T-cell (primary cell): ENCODE measurements around the gene TSPAN14. TPM values are rescaled to one million over a fixed set of nuclear protein-coding genes. Genes with fewer than 3 reads are reported as not detected.
A peak's percentile ranks its signal among the peaks of the same experiment; 100 is the strongest.

Experiments
- ATAC-seq, 4 experiments: fragments of 200-7000 bp in 3 of 4; fragments of 150-1000 bp in 1 of 4; cut with Tn5 transposase; replicated peaks in 1 of 4; 1 replicate in 3 of 4; 2 replicates in 1 of 4; pipeline ENCODE4 v1.10.0; 2021; ENCODE audit warnings: moderate library complexity in 3 of 4, mild to moderate bottlenecking in 2 of 4, moderate number of reproducible peaks in 1 of 4
- CTCF ChIA-PET, 2 donors: fragments of 300-600 bp; sonication (Branson Sonifier 250); formaldehyde crosslinking; loops; one replicate each; lab custom pipeline; 2022; ENCODE audit warnings: antibody characterized with exemption in 2 of 2; lab: Charles Lee
- POLR2A ChIA-PET, 2 donors: fragments of 300-600 bp; sonication (Branson Sonifier 250); formaldehyde crosslinking; loops; one replicate each; lab custom pipeline; 2022; ENCODE audit warnings: antibody characterized with exemption in 2 of 2; lab: Charles Lee
- DNase-seq, 35 experiments: peaks; one replicate each; pipeline versions ENCODE4 v3.0.0 to v3.0.0-alpha.2; 2013 to 2023
- H3K27ac ChIP-seq: one replicate; pipeline ENCODE4 v1.5.1; 2013; ENCODE audit warnings: low read length
- H3K27me3 ChIP-seq, 2 experiments: replicated peaks in 1 of 2; 1 replicate in 1 of 2; 2 replicates in 1 of 2; pipeline versions ENCODE4 v1.6.1 to v1.7.0; 2013; ENCODE audit warnings: low read length in 1 of 2, mixed read lengths in 1 of 2; ENCODE audit not compliant: control insufficient read depth in 2 of 2, insufficient read depth in 2 of 2; ENCODE audit errors: extremely low read depth in 1 of 2
- H3K36me3 ChIP-seq, 2 donors: 1 replicate in 1 of 2; 2 replicates in 1 of 2; pipeline versions ENCODE4 v1.6.1 to v1.7.0; 2013; ENCODE audit warnings: low read length in 1 of 2; ENCODE audit not compliant: control insufficient read depth in 2 of 2, insufficient read depth in 1 of 2; ENCODE audit errors: extremely low read depth in 1 of 2
- H3K4me1 ChIP-seq, 2 experiments: 1 replicate in 1 of 2; 2 replicates in 1 of 2; pipeline versions ENCODE4 v1.6.1 to v1.7.0; 2013; ENCODE audit warnings: low read length in 2 of 2, mixed read lengths in 1 of 2; ENCODE audit not compliant: insufficient read depth in 2 of 2, control insufficient read depth in 1 of 2; ENCODE audit errors: extremely low read depth in 1 of 2
- H3K4me3 ChIP-seq, 2 donors: 1 replicate in 1 of 2; 2 replicates in 1 of 2; pipeline versions ENCODE4 v1.5.1 to v1.7.0; 2013; ENCODE audit warnings: mild to moderate bottlenecking in 2 of 2, low read length in 1 of 2, moderate library complexity in 1 of 2; ENCODE audit not compliant: control insufficient read depth in 1 of 2; ENCODE audit errors: extremely low read depth in 1 of 2
- H3K9me3 ChIP-seq: 2 replicates; pipeline ENCODE4 v1.7.0; 2013
- H3K27ac Mint-ChIP-seq, 2 donors: one replicate each; pipeline ENCODE4 v1.8.0; 2020 to 2021; ENCODE audit warnings: mild to moderate bottlenecking in 2 of 2, mixed read lengths in 2 of 2
- H3K27me3 Mint-ChIP-seq, 2 donors: one replicate each; pipeline ENCODE4 v1.8.0; 2021 to 2022; ENCODE audit warnings: mixed read lengths in 2 of 2
- H3K36me3 Mint-ChIP-seq: one replicate; pipeline ENCODE4 v1.8.0; 2021; ENCODE audit warnings: mixed read lengths
- H3K4me1 Mint-ChIP-seq, 3 donors: one replicate each; pipeline ENCODE4 v1.8.0; 2020 to 2022; ENCODE audit warnings: mixed read lengths in 3 of 3, mild to moderate bottlenecking in 1 of 3
- H3K4me3 Mint-ChIP-seq, 3 donors: one replicate each; pipeline ENCODE4 v1.8.0; 2020 to 2022; ENCODE audit warnings: mild to moderate bottlenecking in 3 of 3, mixed read lengths in 3 of 3, moderate library complexity in 3 of 3
- H3K9me3 Mint-ChIP-seq, 3 donors: one replicate each; pipeline ENCODE4 v1.8.0; 2020 to 2022; ENCODE audit warnings: mixed read lengths in 3 of 3
- WGBS: methylation state at CpG from one replicate; pipeline ENCODE4 v1.1.5; 2013; ENCODE audit warnings: missing lambda C conversion rate; ENCODE audit not compliant: insufficient coverage; 5-methylcytosine and 5-hydroxymethylcytosine counted together
- total RNA-seq, 35 experiments: library from RNA in 6 of 35; stranded (reverse) in 6 of 35; fragments of 120-200 nt in 1 of 35; gene quantifications; one replicate each; pipeline versions ENCODE4 v1.2.1 to v1.2.4 and lab custom pipeline; 2013 to 2026

The TSPAN14 gene
- total RNA-seq, 5 donors from 2014 or later (not counting 1 experiment from before 2014, with no cell fraction given) = 130 to 204 (median 194) TPM

- no peak overlapping the region for H3K4me3 ChIP-seq
- peak overlapping the region; percentile 17 to 71 (median 34) for H3K4me3 Mint-ChIP-seq
- H3K9me3 Mint-ChIP-seq = no peaks in the 10 kb centered on the region
- H3K4me1 ChIP-seq = peaks cover 54 to 70% of the 10 kb centered on the region in 2 experiments
- no peaks in the 10 kb centered on the region for H3K27me3 Mint-ChIP-seq
- CTCF ChIA-PET = interaction anchor here (0.6 kb wide), 2 partner anchors 20 to 29 kb away, joined by 3 read pairs; no protein-coding TSS in a partner anchor
- POLR2A ChIA-PET = no interaction called here
- peak overlapping the region; percentile 18 for H3K27ac ChIP-seq
- H3K36me3 ChIP-seq = peaks cover 4 to 7% of the 10 kb centered on the region in 2 donors
- WGBS = no CpG with 5 or more reads among the region's 2 CpGs
- no peaks in the 10 kb centered on the region for H3K36me3 Mint-ChIP-seq
- no peak for ATAC-seq
- DNase-seq = peak in 13 of 35 experiments; percentile 19 to 52 (median 37)
- peaks cover 72 to 79% (median 76%) of the 10 kb centered on the region in 3 donors for H3K4me1 Mint-ChIP-seq
- no peaks in the 10 kb centered on the region for H3K27me3 ChIP-seq
- H3K9me3 ChIP-seq = no peaks in the 10 kb centered on the region
- H3K27ac Mint-ChIP-seq = peak overlapping the region; percentile 93 to 95
Measured at GRCh38 chr10:80526218-80526617, 72.1 kb downstream of the TSPAN14 start.

- peaks cover 78 to 85% (median 79%) of the 10 kb centered on the region in 3 donors for H3K4me1 Mint-ChIP-seq
- 29% methylated on average over 5 of the region's 6 CpGs for WGBS
- no peaks in the 10 kb centered on the region for H3K27me3 ChIP-seq
- ATAC-seq (no peak), DNase-seq (no peak)
- H3K4me3 ChIP-seq = no peak overlapping the region
- H3K9me3 Mint-ChIP-seq = no peaks in the 10 kb centered on the region
- ChIA-PET CTCF (interaction anchor here in 1 of 2 donors (0.6 kb wide), 1 partner anchor 30 kb away, joined by 3 read pairs; no protein-coding TSS in a partner anchor), POLR2A (no interaction called here)
- no peaks in the 10 kb centered on the region for H3K9me3 ChIP-seq
- H3K27ac Mint-ChIP-seq = peak overlapping the region; percentile 93 to 95
- H3K4me3 Mint-ChIP-seq = peak overlapping the region; percentile 17 to 71 (median 34)
- peaks cover 59 to 73% of the 10 kb centered on the region in 2 experiments for H3K4me1 ChIP-seq
- no peaks in the 10 kb centered on the region for H3K27me3 Mint-ChIP-seq
- H3K36me3 Mint-ChIP-seq = no peaks in the 10 kb centered on the region
- peak overlapping the region; percentile 48 for H3K27ac ChIP-seq
- H3K36me3 ChIP-seq = peaks cover 4 to 6% of the 10 kb centered on the region in 2 donors
Measured at GRCh38 chr10:80526742-80527141, 72.6 kb downstream of the TSPAN14 start.

DNA sequence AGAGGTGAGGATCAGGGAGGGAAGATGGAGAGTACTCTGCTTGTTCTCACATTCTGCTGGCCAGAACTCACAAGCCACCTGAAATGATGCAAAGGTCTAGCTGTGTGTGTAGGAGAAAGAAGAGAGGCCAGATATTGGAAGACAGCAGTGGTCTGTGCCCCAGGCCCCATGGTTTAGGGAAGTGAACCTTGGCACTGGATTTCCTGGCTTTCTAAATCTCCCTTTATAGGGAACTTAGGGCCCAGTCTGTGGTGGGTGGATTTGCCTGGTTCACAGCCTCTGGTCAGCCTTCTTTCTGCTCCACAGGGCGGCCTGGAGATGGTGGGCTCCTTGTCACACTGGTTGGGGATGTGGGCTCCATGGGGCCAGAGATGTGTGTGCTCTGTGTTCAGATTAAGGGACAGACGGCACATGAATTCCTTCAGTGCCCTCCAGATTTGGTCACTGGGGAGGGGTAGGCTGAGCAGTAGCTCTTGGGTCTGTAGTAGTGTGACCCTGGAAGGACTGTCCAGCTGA lies 74.1 kb downstream of the TSPAN14 start:
- H3K4me3 Mint-ChIP-seq = peak overlapping the region in 1 of 3 donors; percentile 73
- no peaks in the 10 kb centered on the region for H3K9me3 ChIP-seq
- H3K27ac Mint-ChIP-seq = peak overlapping the region; percentile 95
- no peaks in the 10 kb centered on the region for H3K9me3 Mint-ChIP-seq
- H3K27me3 ChIP-seq = no peaks in the 10 kb centered on the region
- no peak overlapping the region for H3K4me3 ChIP-seq
- ChIA-PET CTCF (interaction anchor here in 1 of 2 donors (0.9 to 1.1 kb wide), 2 partner anchors 17 to 22 kb away, joined by 3 to 5 read pairs; no protein-coding TSS in a partner anchor), POLR2A (interaction anchor here (0.5 to 0.6 kb wide), 2 partner anchors 36 to 81 kb away, joined by 3 read pairs; no protein-coding TSS in a partner anchor)
- no peak for DNase-seq
- H3K4me1 Mint-ChIP-seq = peaks cover 87 to 90% (median 88%) of the 10 kb centered on the region in 3 donors
- no peaks in the 10 kb centered on the region for H3K36me3 Mint-ChIP-seq
- H3K27me3 Mint-ChIP-seq = no peaks in the 10 kb centered on the region
- 90% methylated on average over 2 of the region's 2 CpGs for WGBS
- H3K4me1 ChIP-seq = peaks cover 63 to 80% of the 10 kb centered on the region in 2 experiments
- H3K36me3 ChIP-seq = peaks cover 0 to 6% of the 10 kb centered on the region in 2 donors
- no peak overlapping the region for H3K27ac ChIP-seq
- ATAC-seq = no peak

DNA sequence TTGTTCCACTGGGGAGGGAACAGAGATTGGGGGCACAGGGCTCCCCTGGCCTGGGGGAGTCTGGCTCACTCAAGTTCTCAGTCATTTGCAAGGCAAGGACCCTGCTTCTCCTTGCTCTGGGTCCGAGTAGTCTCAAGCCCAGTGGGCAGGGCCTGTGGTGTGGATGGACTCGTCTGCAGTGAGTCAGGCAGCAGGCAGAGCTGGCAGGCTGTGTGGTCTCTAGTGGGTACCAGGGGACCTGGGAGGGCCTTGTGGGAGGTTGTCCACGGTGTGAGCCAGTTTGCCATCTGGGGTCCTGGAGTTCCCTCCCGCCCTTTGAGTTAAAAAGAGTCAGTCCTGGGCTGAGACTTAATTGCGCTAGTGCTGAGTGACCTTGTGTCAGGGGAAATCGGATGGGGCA lies 74.8 kb downstream of the TSPAN14 start:
- Mint-ChIP-seq H3K36me3 (no peaks in the 10 kb centered on the region), H3K27me3 (no peaks in the 10 kb centered on the region), H3K4me3 (peak overlapping the region in 2 of 3 donors; percentile 52 to 73), H3K27ac (peak overlapping the region; percentile 95), H3K4me1 (peaks cover 82 to 87% (median 83%) of the 10 kb centered on the region in 3 donors), H3K9me3 (no peaks in the 10 kb centered on the region)
- Histone ChIP-seq H3K4me3 (no peak overlapping the region), H3K4me1 (peaks cover 63 to 77% of the 10 kb centered on the region in 2 experiments), H3K36me3 (peaks cover 0 to 6% of the 10 kb centered on the region in 2 donors), H3K27me3 (no peaks in the 10 kb centered on the region), H3K27ac (peak overlapping the region; percentile 58), H3K9me3 (no peaks in the 10 kb centered on the region)
- DNase-seq (no peak), ATAC-seq (no peak)
- WGBS = 85% methylated on average over 4 of the region's 6 CpGs
- POLR2A ChIA-PET = no interaction called here
- CTCF ChIA-PET = no interaction called here

- DNase-seq = peak; percentile 39 to 74 (median 56)
- H3K27ac ChIP-seq = peak overlapping the region; percentile 58
Measured at GRCh38 chr10:80529604-80530003, 75.5 kb downstream of the TSPAN14 start.

DNA sequence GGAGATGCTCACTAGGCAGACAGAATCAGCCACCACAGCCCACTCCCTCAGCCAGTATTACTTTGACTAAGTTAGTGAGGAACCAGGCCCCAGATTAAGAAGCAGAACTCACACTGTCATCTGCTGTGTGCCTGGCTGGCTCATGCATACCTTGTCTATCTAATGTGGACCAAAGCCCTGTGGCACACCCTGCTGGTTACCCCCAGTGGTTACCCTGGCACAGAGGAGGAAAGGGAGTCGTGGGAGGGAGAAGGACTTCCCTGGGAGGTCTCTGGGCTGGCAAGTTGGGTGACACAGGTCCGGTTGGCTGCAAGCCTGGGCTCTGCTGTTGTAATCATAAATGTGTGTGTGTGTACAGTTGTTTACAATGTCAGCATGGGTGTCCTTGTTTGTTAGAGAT lies 76.1 kb downstream of the TSPAN14 start:
- Histone ChIP-seq H3K27me3 (no peaks in the 10 kb centered on the region), H3K27ac (peak overlapping the region; percentile 58), H3K4me3 (no peak overlapping the region), H3K36me3 (peaks cover 0 to 6% of the 10 kb centered on the region in 2 donors), H3K4me1 (peaks cover 54 to 66% of the 10 kb centered on the region in 2 experiments), H3K9me3 (no peaks in the 10 kb centered on the region)
- H3K27ac Mint-ChIP-seq = peak overlapping the region; percentile 95
- no peaks in the 10 kb centered on the region for H3K36me3 Mint-ChIP-seq
- ATAC-seq (peak; percentile 41 to 67 (median 46)), DNase-seq (peak in 27 of 35 experiments; percentile 20 to 58 (median 34))
- no peaks in the 10 kb centered on the region for H3K27me3 Mint-ChIP-seq
- no peaks in the 10 kb centered on the region for H3K9me3 Mint-ChIP-seq
- WGBS = 30% methylated on average over 2 of the region's 2 CpGs
- ChIA-PET CTCF (interaction anchor here (0.7 to 1.6 kb wide), 4 partner anchors 17 to 1155 kb away, joined by 3 to 4 read pairs (median 3); no protein-coding TSS in a partner anchor), POLR2A (no interaction called here)
- peaks cover 68 to 73% (median 70%) of the 10 kb centered on the region in 3 donors for H3K4me1 Mint-ChIP-seq
- H3K4me3 Mint-ChIP-seq = peak overlapping the region in 2 of 3 donors; percentile 52 to 73

More at GRCh38 chr10:80529604-80530003, 75.5 kb downstream of the TSPAN14 start:
- ATAC-seq = peak; percentile 83 to 90 (median 88)
- WGBS = 17% methylated on average over 11 of the region's 12 CpGs
- Histone ChIP-seq H3K9me3 (no peaks in the 10 kb centered on the region), H3K27me3 (no peaks in the 10 kb centered on the region), H3K4me3 (peak overlapping the region in 1 of 2 donors; percentile 32), H3K4me1 (peaks cover 60 to 70% of the 10 kb centered on the region in 2 experiments), H3K36me3 (peaks cover 0 to 6% of the 10 kb centered on the region in 2 donors)
- peaks cover 75 to 80% (median 76%) of the 10 kb centered on the region in 3 donors for H3K4me1 Mint-ChIP-seq
- no peaks in the 10 kb centered on the region for H3K27me3 Mint-ChIP-seq
- H3K4me3 Mint-ChIP-seq = peak overlapping the region in 2 of 3 donors; percentile 52 to 73
- CTCF ChIA-PET = interaction anchor here in 1 of 2 donors (1.6 kb wide), 1 partner anchor 16 kb away, joined by 4 read pairs; no protein-coding TSS in a partner anchor
- POLR2A ChIA-PET = no interaction called here
- H3K36me3 Mint-ChIP-seq = no peaks in the 10 kb centered on the region
- peak overlapping the region; percentile 95 for H3K27ac Mint-ChIP-seq
- no peaks in the 10 kb centered on the region for H3K9me3 Mint-ChIP-seq
